Fibroblast of villous mesenchyme (primary cell): ENCODE data around the gene MFAP4. TPM values are rescaled to one million over a fixed set of nuclear protein-coding genes. Genes with fewer than 3 reads are reported as not detected.

Source experiments
- DNase-seq: peaks from one replicate; pipeline ENCODE4 v3.0.0-alpha.2; 2010; ENCODE audit warnings: low read depth
- H3K4me3 ChIP-seq: 2 replicates; pipeline ENCODE4 v1.5.1; 2011; ENCODE audit warnings: low read depth, mild to moderate bottlenecking, low read length
- CTCF ChIP-seq: IDR thresholded peaks from 2 replicates; pipeline ENCODE4 v1.5.1; 2012; ENCODE audit warnings: low read depth, mild to moderate bottlenecking, low read length; ENCODE audit not compliant: insufficient read depth
- total RNA-seq: library from RNA; depleted of rRNA; stranded (reverse); fragments of >200 nt; gene quantifications from 2 replicates; pipeline ENCODE4 v1.2.3, GENCODE V29; 2012

Gene MFAP4
- total RNA-seq, 1 donor: 17.7 TPM

DNA sequence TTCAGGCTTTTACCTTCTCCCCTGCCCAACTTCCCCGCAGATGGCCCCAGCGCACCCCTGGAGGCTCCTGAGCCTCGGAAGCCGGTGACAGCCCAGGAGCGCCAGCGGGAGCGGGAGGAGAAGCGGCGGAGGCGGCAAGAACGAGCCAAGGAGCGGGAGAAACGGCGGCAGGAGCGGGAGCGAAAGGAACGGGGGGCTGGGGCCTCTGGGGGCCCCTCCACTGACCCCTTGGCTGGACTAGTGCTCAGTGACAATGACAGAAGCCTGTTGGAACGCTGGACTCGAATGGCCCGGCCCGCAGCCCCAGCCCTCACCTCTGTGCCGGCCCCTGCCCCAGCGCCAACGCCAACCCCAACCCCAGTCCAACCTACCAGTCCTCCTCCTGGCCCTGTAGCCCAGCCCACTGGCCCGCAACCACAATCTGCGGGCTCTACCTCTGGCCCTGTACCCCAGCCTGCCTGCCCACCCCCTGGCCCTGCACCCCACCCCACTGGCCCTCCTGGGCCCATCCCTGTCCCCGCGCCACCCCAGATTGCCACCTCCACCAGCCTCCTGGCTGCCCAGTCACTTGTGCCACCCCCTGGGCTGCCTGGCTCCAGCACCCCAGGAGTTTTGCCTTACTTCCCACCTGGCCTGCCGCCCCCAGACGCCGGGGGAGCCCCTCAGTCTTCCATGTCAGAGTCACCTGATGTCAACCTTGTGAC, 5.1 kb downstream of the MFAP4 start:
- DNase-seq: no peak
- no peak overlapping the region for H3K4me3 ChIP-seq
- TF ChIP-seq CTCF: no peak

GRCh38 chr17:19381361-19381740, 5.6 kb downstream of the MFAP4 start:
- TF ChIP-seq CTCF: no peak
- DNase-seq: no peak
- H3K4me3 ChIP-seq: no peak overlapping the region

GRCh38 chr17:19380481-19381301, 6.3 kb downstream of the MFAP4 start:
- no peak for TF ChIP-seq CTCF
- H3K4me3 ChIP-seq: no peak overlapping the region
- no peak for DNase-seq

- H3K4me3 ChIP-seq: peak overlapping the region; percentile 71
- TF ChIP-seq CTCF: no peak
- DNase-seq: no peak
Observed at GRCh38 chr17:19379361-19380065, 7.5 kb downstream of the MFAP4 start.

DNA sequence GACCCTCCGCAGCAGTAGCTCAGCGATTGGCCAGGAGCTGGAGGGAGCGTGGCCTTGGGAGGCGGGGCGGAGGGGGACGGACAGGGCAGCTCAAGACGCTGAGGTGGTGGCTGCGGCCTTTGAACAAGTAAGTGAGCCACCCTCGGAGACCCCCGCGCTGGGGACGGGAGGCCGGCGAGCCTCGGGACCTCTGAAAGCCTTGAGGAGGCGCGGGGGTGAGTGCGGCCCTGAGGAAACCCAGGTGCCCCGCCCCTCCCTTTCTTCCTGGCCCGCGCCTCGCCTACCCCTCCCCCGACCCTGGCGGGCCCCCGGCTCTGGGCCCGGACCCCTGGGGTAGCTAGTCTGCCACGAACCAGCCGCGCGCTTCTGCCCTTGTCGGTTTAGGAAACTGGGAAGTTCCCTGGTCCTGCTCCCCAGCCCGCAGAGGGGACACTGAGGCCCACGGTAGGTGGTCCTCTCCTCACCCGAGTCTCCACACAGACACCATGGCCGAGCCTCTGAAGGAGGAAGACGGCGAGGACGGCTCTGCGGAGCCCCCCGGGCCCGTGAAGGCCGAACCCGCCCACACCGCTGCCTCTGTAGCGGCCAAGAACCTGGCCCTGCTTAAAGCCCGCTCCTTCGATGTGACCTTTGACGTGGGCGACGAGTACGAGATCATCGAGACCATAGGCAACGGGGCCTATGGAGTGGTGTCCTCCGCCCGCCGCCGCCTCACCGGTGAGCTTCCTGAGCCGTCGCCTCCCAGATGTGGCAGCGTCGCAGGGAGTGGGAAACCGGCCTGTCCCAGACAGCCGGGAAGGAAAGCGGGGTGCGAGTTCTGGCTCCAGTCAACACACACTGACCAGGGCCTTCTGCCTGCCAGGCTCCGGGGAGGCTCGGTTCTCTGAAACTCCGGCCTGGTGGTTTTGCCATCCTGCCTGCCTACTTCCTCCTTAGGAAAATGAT, 8.3 kb downstream of the MFAP4 start, which contains the start of gene MAPK7:
TSS of gene MAPK7 (plus strand) at position 83 of the 945 bp plus-strand sequence. CDS start at position 486, 403 bp downstream.
- no peak for TF ChIP-seq CTCF
- peak within 1 kb of the TSS; percentile 71 for H3K4me3 ChIP-seq
- DNase-seq: no peak
